Measurements from ENCODE around the gene MAST3.

Gene MAST3

GRCh38 chr19:18193388-18194180 lies 96.0 kb downstream of the MAST3 start:
- DNase-seq = no peak

GRCh38 chr19:18194181-18194530 lies 96.6 kb downstream of the MAST3 start:
- no peak for DNase-seq

- DNase-seq = no peak
Observed at GRCh38 chr19:18194554-18195238, 97.1 kb downstream of the MAST3 start.

DNA sequence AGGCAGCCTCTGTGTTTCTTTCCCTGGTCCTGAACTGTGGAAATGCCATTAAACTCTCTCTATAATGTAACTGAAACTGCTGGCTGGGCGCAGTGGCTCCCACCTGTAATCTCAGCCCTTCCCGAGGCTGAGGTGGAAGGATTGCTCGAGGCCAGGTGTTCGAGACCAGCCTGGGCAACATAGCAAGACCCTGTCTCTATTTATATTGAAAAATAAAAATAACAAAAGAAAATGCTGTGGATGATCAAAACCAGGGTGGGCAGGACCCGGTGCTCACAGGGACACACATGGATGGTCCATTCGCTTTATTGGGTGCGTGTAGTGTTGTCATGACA lies 98.9 kb downstream of the MAST3 start:
- no peak for DNase-seq

- no peak for DNase-seq
Observed at GRCh38 chr19:18197306-18197705, 99.7 kb downstream of the MAST3 start.

DNA sequence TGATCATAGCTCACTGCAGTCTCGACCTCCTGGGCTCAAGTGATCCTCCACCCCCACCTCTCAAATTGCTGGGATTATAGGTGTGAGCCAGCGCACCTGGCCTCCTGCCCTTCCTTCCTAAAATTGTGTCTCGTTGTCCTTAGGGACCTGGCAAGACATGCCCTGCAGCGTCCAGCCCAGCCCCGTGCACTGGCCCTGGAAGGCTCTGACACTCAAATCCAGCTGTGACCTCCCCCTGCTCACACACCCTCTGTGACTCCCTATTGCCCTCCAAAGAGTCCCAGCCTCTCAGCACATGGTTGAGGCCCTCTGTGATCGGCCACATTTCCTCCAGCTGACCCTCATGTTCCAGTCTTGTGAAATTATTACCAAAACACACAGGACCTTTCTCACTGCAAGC lies 100.4 kb downstream of the MAST3 start:
- DNase-seq = no peak

- DNase-seq = no peak
Observed at GRCh38 chr19:18198374-18198773, 100.8 kb downstream of the MAST3 start.
